ENCODE results near the gene SLC5A7.

SLC5A7 gene

DNA sequence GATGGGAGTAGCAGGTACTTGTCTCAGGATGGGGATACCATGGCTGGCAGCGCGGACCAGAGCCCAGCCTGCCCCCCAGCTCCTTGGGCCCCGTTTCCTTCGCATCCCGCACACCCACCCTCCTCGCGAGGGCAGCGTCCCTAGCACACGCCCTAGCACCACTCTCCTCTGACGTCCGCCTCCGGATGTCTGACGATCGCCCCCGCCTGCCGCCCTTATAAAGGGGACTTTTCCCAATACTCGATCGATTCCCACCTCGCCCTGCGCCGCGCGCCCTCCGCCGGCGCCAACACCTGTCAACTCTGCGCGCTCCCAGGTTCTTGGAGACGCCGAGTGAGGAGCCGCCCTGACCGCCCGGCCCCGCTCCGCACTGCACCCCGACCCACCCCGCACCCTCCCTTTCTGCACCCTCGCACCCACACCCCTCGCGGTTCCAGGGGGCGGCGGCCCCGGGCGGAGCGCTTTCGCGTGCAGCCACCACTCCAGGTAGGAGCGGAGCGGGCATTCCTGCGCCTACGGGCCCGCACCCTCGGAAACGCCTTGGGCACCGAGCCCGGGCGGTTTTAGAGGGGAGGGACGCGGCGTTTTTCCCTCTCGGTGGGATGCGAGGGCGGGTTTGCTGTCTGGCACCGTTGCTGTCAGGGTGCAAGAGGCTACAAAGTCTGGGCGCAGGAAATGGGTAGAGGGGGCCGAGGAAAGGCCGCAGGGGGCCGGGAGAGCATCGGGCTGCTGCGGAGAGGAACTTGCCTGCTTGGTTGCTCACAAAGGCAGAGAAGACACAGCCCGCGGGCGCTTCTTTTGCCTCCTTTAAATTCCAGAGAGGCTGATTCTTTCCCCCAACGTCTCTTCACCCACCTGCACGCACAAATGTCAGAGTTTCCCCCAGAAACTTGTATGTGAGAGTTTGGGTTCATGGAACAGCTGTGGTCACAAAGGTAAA lies at the start of gene SLC5A7:
SLC5A7 (plus strand) TSS at position 247 of the 940 bp plus-strand sequence. CDS start 1,632 bp downstream, outside the sequence.
- DNase-seq (ENCODE audit: low read depth in 2 of 2): no peak

DNA sequence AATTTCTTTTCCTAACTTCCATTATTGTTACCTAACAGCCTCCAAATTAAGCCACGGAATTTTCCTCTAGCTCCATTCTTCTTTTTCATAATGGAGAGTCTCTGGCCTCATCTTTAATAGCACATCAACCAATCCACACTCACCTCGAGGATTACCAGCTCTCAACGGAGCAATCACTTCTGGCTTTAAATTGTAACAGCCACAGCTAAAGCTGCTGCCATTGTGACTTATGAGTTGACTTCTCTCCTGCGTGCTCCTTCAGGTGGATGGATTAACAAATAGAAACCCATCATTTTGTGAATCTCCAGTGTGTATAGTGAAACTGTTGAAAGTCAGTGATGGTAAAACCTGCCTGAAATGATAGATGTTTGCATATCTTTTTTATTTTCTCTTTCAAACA lies 24.9 kb upstream of the SLC5A7 start:
- no peak for DNase-seq (ENCODE audit: low read depth in 2 of 2)

DNA sequence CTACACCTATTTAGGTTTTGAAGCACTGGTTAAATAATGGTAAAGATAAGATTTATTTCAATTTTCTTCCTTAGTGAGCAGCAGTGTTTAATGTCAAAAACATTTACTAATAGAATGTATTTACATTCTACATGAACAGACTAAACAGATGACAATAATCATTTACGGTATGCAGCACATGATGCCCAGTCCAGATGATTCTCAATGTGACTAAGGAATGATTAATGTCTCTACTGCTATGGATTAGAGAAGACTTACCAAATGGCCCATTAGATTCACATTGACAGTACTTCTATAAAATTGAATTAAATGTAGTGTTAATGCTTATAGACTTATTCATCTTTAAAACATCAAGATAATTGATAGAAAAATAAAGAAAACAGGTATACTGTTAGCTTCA lies 22.1 kb upstream of the SLC5A7 start:
- no peak for DNase-seq (ENCODE audit: low read depth in 2 of 2)

DNA sequence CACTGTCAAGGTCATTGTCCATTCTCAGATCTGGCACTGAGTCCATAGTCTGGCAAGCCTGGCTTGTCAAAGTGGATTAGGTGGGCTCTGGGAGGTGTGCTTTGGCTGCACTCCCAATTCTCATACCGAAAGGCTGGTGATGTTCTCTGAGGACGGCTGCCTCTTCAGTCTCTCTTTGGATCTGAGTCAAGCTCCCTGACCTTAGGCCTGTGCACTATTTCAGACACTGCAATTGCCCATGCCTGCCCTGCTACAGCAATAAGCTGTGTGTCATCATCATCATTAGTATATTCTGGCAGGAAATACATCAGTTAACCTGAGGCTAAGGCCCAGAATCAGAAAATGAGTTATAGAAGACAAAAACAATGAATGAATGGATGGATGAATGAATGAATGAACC lies 1.6 kb upstream of the SLC5A7 start:
- no peak for DNase-seq (ENCODE audit: low read depth in 2 of 2)

DNA sequence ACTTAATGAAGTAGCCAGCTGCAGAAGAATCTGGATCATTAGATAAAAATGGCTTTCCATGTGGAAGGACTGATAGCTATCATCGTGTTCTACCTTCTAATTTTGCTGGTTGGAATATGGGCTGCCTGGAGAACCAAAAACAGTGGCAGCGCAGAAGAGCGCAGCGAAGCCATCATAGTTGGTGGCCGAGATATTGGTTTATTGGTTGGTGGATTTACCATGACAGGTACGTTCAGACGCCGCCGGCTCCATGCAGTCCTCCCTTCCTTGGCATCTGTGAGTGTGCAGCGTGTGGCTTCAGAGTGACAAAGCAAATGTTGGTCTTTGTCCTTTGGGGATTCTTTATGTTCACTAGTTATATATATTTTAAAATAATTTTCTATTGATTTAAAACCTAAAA lies 1.8 kb downstream of the SLC5A7 start:
- no peak for DNase-seq (ENCODE audit: low read depth in 2 of 2)

DNA sequence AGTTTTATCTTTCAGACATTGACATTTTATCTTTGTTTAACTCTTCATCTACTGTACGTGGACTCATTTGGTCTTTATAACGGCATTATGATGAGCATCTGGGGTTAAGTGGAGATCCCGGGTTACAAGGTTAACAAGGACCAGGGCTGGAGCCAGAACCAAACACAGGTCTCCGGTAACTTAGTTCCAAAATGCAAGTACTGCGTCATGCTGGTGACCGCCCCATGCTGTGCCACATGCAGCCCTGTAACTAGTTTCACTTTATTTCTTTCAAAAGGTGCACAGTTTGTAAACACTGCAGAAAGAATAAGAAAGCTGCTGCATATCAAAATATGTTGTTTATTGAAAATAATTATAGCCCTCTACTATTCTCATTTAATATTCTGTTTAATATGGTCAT lies 3.1 kb downstream of the SLC5A7 start:
- DNase-seq (ENCODE audit: low read depth in 2 of 2): no peak

DNA sequence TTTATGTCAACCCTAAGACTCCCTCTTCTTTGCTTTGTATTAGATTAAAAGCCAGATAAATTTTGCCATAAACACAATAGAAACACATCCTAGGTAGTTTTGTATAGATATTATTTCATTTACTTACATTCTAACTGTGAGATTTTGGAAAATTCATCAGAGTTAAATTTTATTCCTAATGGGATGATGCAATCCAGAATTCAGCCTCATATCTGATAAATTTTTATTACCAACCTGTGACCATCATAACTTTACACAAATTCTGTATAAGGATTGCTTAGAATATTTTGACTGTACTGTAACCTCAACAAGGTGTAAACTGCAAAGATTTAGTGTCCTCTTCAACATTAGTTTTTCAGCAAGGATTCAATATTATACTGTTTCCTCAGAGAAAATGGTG lies 4.4 kb downstream of the SLC5A7 start:
- no peak for DNase-seq (ENCODE audit: low read depth in 2 of 2)

DNA sequence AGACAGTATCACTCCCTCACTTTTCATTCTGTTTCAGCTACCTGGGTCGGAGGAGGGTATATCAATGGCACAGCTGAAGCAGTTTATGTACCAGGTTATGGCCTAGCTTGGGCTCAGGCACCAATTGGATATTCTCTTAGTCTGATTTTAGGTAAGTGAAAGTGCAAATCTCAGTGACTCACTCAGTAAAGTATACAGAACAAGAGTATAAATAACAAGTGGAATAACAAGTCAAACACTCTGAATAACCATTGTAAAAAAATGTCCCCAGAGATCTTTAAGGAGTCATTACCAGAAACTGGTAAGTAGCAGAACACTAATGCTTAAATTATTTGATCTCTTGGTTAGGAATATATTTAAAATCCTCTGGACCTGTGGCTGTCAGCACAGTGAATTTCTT lies 5.7 kb downstream of the SLC5A7 start:
- DNase-seq (ENCODE audit: low read depth in 2 of 2): no peak

DNA sequence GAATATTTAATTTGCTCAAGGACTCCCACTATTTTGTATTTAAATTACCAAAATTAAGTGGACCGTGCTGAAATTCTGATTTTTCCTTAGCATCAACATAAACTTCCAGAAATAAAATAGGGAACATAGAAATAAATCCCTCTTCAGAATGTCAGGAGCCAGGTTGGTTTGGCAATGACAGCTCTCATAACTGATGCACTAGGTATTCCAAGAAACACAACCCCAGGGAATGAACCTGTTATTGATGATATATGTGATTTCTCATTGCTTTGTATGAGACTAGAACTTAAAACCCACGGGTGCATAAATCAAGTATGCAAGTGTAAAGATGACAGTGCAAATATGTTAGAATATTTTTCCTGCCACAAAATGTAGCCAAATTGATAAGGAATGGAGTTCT lies 12.8 kb downstream of the SLC5A7 start:
- no peak for DNase-seq (ENCODE audit: low read depth in 2 of 2)

DNA sequence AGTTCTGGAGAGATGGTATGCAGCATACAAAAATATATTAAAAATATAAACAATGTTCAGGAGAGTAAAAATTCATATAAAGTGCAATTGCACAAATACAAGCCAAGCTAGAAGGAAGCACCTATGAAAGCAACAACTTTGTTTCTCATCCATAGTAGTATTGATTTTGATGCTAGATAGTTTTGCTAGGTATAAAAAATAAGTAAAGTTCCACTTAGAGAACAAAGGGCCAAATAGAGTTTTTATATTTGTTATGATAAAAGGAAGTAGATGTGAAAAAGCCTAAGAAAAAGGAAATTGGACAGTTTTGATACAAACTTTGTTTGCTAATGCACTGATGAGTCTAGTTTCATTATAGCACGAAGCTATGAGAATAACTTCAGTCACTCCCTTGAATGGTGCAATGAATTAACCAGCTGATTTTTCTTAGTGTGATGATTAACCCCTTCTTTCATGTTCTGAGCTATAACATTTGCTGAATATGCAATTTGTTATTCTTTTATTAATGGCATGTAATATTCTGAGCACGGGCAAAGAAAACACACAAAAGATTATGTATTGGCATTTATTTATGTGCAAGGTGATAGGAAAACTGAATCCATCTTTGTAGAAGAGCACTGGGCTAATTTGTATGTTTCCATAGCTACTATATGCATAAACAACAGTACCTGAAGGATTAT lies 24.7 kb downstream of the SLC5A7 start:
- DNase-seq (ENCODE audit: low read depth in 2 of 2): no peak

DNA sequence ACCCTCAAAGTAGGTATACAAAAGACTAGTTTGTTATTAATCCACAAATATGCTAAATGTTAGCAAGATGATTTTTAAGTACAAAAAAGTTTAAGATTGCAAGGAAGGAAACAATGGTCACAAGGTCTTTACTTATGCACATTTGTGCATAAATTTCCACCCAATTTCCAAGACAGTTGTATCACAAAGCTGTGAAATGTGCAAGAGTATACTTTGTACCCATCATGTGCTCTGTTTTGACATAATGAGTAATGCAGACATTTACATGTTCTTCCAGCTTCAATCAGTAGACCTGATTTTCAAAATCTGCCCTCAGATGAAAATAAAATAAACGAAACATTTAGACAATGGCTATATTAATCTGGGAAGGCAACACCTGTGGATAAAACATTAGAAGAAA lies 27.0 kb downstream of the SLC5A7 start:
- no peak for DNase-seq (ENCODE audit: low read depth in 2 of 2)

DNA sequence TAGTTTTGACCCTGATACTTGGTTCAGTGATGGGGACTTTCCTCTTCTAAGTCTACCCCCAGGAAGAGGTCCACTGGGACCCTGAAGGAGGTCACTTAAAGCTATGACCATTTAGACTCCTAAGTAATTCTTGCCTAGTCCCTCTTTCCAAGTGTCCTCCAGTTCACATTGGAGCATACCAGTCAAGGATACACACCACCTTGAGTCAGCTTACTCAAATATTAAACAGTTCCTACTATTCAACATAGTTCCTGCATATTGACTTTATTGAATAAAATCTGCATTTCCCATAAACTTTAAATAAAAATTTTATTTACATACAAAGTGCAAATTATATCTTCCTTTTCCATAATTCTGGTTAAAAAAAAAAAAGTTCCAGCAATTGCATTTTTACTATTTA lies 36.3 kb downstream of the SLC5A7 start:
- no peak for DNase-seq (ENCODE audit: low read depth in 2 of 2)

DNA sequence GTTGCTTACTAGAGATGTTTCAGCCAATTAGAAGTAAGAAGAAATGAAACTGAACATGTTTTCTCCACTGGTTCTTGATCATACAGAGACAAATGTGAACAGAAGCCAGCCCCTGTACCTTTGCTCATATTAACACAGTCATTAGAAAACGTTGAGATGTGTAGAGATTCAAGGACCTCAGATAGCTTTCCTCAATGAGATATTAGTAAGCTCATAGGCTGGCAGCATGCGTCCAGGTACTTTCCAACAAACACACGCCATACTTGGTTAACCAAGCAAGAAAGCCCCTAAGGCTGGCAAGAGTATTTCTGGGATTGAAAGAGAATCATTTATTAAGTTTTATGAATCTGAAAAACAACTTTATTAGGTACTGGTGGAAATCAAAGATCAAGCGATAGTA lies 37.5 kb downstream of the SLC5A7 start:
- no peak for DNase-seq (ENCODE audit: low read depth in 2 of 2)

DNA sequence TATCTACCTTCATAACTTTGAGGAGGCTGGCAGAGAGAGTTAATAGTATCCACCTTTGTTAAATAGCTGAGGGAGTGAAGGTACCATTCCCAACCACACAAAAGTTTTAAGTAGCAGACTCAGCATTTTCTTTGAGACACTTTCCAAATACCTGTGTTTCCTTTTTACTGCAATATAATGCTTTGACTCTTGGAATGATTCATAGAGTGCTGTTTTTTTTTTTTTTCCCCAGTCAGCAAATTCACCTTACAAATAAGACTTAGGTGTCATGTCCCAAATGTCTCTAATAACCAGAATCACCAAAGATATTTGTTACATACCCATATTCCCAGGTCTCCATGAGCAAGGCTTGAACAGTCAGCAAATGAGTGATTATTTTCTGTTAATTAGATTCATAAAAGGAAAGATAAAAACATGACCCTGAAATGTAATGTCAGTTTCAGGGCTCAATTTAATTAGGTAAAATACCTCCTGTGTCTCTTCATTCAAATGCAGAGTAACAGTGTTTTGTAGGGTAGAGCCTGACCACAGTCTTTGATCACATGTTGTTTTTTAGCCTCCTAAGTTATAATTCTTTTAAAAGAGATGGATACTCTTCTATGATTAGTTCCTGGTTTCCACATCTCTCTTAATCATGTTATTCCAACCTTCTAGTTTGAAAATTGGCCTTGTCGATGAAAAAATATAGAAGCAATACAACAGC lies 39.9 kb downstream of the SLC5A7 start:
- DNase-seq (ENCODE audit: low read depth in 2 of 2): no peak

DNA sequence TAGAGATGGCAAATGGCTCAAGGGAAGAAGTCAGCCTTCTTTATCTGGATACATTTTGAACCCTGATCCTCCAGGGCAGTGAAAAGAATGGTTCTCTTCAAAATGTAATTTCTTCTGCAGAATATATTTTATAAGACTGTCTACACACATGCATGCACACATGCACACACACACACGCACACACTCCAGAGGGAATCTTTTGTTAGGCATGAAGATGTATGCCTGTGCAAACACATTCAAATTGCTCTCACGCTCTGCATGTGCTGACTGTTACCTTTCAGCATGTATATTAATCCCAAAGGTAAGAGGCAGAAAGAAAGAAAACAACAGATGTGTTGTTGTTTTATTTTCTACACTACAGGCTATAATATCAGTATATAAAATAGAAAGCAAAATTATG lies 43.2 kb downstream of the SLC5A7 start:
- DNase-seq (ENCODE audit: low read depth in 2 of 2): no peak

DNA sequence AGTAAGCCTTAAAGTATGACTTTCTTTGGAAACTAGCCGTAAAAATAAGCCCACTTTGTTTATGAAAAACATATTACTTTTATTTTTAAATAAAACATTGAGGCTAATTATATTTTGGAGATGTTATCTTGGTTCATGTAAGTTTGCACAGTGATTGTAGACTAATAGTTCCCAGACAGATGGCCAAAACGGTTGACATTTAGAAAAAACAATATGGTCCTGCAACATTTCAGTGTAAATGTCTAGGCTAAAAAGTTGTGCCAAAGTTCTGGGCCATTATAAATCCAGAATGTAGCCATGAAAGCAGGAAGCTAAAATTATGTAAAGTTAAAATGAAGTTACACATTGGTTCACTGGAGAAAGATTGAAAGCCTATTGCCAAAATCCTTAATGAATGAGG lies 43.6 kb downstream of the SLC5A7 start:
- DNase-seq (ENCODE audit: low read depth in 2 of 2): no peak

DNA sequence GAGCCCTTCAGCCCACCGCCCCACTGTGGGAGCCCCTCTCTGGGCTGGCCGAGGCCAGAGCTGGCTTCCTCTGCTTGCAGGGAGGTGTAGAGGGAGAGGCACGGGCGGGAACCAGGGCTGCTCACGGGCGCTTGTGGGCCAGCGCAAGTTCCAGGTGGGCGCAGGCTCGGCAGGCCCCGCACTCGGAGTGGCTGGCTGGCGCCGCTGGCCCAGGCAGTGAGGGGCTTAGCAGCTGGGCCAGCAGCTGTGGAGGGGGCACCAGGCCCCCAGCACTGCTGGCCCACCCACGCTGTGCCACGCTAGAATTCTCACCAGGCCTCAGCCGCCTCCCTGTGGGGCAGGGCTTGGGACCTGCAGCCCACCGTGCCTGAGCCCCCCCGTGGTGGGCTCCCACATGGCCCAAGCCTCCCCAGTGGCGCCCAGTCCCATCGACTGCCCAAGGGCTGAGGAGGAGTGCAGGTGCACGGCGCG lies 45.2 kb downstream of the SLC5A7 start:
- no peak for DNase-seq (ENCODE audit: low read depth in 2 of 2)

DNA sequence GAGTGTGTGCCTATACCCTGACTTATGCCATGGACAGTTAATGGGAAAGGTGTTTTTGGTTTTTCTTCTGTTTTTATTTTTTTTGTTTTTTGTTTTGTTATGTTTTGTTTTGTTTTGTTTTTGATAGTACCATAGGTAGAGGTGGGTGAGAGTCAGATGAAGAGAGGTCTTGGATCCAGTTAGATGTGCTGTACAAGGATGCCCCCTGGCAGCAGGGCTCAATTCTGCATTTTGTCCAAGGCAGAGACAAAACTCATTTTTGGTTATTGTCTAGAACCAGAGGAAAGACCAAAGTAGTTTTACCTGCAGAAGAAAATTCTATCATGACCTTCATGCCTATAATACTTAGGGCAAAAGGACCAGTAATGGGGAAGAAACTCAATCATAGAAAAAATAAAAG lies 48.5 kb downstream of the SLC5A7 start:
- DNase-seq (ENCODE audit: low read depth in 2 of 2): no peak

DNA sequence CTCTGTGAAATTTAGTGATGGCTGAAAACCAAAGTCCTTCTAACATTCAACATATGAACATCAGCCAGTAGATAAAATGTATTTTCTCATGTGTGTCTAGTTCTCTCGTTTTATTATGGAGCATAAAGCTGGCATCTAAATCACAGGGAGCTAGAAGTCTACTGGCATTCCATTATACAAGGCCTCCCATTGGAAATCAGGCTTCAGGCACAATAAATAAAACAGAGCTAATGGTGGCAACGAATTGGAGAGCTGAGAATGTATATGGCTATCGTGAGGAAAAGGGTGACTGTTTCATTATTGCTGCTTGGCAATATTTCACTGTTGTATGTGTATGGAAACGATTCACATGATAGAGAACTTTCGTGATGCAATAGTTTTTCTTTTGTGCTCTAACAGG lies 62.4 kb downstream of the SLC5A7 start:
- DNase-seq (ENCODE audit: low read depth in 2 of 2): no peak

DNA sequence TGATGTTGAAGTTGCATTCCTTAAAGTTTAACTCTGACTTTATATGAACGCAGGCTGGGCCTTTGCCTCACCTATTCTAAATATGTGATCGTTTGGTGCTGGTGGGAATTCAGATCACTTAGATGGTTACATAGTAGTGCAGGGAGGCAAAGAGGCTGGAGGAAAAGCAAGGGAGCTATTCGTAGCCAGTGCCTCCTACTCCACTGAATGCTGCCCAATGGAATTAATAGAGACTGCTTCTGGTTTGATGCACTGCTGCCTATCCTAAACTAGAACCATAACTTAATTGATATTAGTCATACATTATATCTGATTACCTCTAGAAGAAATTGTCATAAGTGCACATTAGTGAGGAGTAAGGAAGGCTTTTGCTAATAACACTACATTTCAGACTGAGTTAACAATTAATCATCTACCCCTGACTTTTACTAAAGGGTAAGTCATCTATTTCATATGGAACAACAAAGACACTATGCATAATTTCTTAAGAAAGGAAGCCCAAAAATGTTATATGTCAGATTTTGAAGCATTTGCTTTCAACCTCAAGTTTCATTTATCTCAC lies 72.3 kb downstream of the SLC5A7 start:
- no peak for DNase-seq (ENCODE audit: low read depth in 2 of 2)

DNA sequence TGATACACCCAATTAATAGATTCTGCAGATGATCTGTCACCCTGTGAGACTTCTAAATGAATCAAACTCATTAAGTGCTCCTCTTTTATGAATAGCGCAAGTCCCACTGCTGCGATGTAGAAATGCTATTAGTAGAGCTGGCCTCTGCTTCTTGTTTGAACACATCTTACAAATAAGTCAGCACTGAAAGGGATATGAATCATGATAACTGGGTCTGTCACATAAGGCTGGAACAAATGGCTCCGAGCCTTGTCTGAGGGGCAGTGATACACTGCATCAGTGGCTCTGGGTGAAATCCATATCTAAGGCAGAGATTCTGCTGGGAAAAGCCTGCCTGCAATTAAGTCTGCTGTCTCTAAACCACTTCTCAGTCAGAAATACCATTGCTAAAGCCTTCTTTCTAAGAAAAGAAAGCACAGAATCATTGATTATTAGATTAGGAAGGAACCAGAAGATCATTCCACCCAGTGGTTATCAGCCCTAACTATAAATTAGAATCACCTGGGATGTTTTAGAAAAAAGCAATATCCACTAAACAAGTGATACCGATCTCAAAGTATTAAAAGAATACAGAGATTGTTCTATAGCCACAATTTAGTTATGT lies 75.2 kb downstream of the SLC5A7 start:
- no peak for DNase-seq (ENCODE audit: low read depth in 2 of 2)

All from stimulated activated CD4-positive, alpha-beta T cell treated with anti-CD3 and anti-CD28 coated beads, Interleukin-4, amount 100 ng/mL, for 48 hours (primary cell).